NCI-H510A treated with DMSO at 0.1 percent for 48 hours (cell line): ENCODE data around the gene WWOX.
A peak's percentile ranks its signal among the peaks of the same experiment; 100 is the strongest.

Experiments
- DNase-seq: peaks from one replicate; lab custom pipeline; 2025; lab: John Stamatoyannopoulos, UW

WWOX gene

GRCh38 chr16:78227855-78228254, 128.4 kb downstream of the WWOX start:
- peak; percentile 29 for DNase-seq

DNA sequence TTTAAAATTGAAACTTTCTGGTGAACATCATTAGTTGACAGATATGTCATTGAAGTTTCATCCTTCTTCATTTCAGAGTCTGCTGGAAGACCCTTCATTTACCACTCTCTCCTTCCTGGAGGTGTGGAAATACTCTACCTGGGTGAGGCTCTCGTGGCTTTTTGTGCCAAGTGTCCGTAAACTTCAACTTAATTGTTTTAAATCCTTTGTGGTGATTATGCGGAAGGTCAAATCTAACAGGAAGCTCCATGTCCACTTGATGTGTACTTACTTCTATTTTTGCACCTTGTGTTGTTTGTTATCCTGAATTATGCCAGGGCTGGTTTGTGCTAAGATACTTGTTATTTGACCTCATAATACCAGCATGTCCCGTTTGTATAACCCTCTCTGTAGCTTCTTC, 129.2 kb downstream of the WWOX start:
- peak; percentile 10 for DNase-seq

- DNase-seq: peak; percentile 6
These were observed 131.4 kb downstream of the WWOX start for GRCh38 chr16:78230832-78231231.

- peak; percentile 26 for DNase-seq
These were observed 135.8 kb downstream of the WWOX start for GRCh38 chr16:78235168-78235800.

GRCh38 chr16:78235876-78236275, 136.4 kb downstream of the WWOX start:
- DNase-seq: no peak

DNA sequence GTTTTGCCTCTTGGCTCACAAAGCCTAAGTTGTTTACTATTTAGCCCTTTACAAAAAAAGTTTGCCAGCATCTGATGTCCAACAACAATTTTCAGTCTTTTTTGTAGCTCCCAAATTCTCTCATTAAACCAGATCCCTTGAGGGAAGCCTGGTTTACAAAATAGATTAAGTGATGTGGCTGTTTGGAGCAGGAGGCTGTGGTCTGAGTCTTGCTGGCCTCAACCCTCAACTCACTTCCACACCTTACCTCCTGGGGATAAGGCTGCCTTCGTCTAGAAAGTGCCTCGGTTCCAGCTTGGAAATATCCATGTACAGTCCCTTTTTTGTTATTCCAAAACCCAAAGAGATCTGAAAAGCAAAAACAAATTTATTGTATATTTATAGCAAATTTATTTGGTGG, 138.4 kb downstream of the WWOX start:
- no peak for DNase-seq

DNA sequence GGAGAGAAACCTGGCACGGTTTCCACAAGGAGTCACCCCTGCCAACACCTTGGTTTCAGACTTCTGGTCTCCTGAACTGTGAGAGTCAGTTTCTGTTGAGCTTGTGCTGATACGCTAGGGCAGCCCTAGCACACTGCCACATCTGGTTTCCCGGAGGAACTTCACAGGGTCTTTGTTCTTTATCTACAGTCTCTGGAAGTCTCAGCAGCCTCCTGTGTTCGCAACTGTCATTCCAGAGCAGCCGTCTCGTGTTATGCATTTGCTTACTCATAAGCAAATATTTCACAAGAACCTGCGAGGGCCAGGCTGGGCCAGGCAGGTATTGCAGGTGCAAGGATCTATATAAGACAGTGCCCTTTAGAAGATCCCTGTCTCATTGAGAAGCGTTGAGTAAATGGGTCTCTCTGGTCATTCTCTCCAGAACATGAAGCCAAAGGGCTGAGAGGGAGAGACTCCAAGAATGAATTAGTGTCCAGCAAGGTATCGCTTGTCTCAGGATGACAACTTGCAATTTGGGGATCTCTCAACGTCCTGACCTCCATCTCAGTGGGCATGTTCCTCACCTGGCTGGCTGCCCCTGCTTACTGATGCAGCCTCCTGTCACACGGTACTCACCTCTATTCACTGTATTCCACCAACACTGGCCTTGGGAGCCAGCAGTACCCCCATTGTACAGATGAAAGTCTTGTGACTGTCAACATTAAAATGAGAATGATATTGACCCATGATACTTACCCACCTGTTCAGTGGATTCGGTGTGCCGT, 141.2 kb downstream of the WWOX start:
- no peak for DNase-seq

GRCh38 chr16:78242239-78242630, 142.8 kb downstream of the WWOX start:
- DNase-seq: no peak

DNA sequence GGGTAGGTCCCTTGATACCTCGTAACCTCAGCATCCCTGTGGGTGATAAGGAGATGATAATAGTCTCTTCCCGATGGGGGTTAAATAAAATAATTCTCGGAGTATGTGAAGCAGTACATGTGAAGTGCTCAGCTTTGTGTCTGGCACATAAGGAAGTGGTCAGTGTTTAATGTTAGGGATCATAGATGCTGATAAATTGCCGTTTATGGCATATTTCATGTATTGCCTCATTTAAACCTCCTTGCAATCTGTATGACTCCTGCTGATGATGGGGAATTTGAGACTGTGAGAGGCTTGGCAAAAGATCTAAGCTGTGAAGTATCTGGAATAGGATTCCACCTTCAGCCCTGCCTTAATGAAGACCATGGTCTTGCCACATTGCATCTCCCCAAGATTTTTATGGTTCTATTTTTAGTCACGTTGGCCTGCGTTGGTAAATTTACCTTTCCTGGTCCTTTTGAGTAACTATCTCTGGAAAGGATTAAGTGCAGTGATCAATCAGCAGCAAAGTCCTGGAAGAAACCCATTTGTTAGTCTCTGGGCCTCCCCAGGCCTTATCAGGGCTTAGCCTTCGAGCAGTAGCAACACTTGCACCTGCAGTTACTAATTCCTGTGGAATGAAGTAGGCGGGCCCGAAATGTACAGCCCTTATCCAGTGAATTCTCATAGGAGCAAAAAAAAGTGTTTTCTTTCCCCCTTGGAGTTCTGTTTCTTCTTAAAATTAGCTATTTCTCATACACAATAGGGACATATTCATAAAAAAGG, 144.9 kb downstream of the WWOX start:
- no peak for DNase-seq

GRCh38 chr16:78246559-78246958, 147.1 kb downstream of the WWOX start:
- DNase-seq: no peak

GRCh38 chr16:78249056-78249455, 149.6 kb downstream of the WWOX start:
- DNase-seq: peak; percentile 81

- DNase-seq: peak; percentile 11
These were observed 150.4 kb downstream of the WWOX start for GRCh38 chr16:78249832-78250231.

DNA sequence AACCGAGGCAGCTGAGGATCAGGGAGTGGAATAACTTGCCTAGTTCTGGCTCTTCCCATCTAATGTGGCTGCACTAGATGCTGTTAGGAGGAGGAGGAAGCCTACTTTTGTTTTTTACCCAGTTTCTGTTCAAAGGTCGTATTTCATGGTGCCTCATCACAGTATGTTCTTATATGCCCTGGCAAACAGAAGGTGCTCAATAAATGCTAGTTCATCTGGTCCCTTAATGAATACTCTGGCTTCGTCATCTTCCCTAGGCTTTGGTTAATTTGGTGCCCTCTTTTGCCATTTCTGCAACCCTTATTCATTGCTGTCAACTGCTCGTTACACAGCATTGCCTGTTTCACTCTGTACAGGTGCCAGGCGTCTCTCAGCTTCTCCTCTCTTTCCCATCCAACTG, 151.7 kb downstream of the WWOX start:
- DNase-seq: no peak

DNA sequence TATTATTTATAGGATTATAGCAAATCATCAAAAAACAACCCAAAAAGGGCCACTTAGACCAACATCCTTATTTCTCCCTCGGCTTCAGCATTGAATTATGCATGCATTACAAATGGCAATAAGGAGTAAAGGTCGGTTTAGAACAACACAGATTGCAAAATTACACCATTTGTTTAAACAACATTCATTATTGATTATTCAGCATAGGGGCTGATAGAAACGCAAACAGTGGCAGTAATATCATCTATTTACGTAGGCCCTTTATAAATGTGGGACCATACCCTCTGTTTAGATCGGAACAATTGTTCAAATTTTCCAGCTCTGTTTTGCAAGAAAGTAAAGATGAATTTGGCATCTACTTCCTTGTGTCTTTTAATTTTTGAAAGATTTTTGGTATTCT, 153.3 kb downstream of the WWOX start:
- DNase-seq: peak; percentile 10

GRCh38 chr16:78254841-78255240, 155.4 kb downstream of the WWOX start:
- DNase-seq: no peak

DNA sequence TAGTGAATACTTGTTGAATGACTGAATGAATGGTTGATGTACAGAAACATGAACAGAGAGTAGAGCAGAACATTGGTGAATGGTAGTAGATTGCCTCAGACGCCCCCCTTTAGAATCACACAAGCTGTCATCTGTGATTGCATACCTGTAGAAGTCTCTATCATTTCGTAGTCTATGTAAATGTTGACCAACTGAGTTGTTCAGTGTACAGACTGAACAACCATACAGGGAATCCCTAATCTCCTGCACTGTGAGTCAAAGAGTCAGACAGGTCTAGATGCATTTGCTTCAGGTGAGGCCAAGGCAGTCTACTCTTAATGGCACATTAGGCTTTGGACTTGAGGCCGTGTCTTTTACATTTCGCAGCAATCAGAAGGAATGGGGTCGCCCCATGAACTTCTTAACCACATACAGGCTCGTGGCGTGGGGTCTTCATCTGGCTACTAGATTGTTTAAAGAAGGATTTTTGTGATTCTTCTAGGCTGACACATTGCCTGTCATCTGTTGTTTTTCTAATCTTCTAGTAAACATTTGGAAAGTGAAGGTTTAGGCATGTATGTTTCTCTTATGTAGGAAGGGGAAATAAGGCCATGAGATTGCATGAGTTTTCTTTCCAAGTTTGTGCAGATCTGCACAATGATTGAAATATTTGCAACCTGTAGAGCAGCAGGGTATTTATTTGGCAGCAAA, 157.4 kb downstream of the WWOX start:
- DNase-seq: no peak

- no peak for DNase-seq
These were observed 157.9 kb downstream of the WWOX start for GRCh38 chr16:78257376-78257728.

DNA sequence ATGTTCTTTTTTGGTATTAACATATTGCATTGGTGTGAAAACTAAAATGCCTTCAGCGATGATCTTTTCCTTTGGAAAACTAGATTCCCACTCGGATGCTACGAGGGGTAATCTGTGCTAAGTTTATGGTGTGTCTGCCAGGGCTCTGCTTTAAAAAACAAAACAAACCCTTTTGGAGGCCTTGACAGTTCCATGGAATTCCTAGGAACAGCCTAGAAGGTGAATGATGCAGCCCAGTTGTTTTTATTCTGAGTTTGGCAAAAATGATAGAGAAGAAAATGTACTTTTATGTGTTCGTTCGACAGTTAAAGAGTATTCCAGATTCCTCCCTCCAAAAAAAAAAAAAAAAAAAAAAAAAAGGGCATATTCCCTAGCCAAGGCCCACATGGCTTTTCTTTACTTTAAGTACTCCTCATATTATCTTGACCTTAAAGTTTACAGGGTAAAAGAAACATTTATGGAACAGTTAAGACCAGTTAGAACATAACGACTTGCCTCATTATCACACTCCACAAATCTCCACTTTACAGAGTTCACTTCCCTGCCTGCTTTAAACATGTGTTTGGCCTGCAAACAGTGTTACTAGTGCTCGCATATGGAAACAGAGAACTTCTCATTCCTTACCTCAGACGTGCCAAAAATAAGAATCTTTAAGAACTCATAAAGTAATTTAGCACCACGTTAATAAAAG, 159.1 kb downstream of the WWOX start:
- DNase-seq: no peak

DNA sequence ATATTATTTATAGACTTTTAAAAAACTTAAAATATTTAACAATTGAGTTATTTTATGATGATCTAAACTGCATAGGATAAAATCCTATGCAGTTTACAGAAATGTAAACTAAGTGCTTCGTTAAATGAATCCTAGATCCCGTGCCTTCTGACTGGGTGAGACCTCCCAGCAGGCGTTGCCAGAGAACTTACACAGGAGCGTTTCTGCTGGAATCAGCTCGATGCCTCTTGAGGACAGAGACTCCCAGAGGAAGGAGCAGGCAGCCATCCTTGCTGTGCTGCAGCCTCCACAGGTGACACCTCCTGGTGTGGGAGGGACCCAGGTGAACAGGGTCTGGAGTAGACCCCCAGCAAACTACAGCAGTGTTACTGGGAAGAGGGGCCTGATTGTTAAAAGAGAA, 160.4 kb downstream of the WWOX start:
- no peak for DNase-seq

DNA sequence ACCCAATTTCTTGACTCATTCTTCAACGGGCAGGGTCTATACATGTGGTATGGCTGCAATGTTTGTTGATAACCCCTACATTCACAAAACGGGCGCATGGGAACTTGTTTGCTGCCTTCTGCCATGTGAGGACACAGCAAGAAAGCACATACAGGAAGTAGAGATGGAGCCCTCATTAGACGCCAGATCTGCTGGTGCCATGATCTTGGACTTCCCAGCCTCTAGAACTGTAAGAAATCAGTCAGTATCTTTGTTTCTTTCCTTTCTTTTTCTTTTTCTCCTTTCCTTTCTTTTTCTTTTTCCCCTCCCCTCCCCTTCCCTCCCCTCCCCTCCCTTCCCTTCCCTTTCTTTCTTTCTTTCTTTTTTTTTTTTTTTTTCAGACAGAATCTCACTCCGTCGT, 165.2 kb downstream of the WWOX start:
- no peak for DNase-seq

- DNase-seq: no peak
These were observed 169.8 kb downstream of the WWOX start for GRCh38 chr16:78269256-78269655.

DNA sequence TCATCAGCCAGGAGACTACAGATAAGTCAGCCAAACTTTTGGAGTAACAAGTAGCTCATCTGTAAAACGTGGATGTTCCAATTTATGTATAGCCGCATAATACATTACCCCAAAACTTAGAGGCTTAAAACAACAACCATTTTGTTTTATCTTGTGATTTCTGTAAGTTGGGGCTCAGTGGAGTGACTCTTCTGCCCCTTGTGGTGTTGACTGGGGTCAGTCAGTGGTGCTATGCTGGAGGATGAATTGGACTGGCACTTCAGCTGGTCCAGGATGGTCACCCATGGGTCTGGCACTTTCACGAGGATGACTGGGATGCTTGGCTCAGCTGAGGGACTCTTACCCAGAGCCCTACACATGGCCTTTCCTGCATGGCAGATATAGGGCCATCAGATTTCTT, 172.5 kb downstream of the WWOX start:
- no peak for DNase-seq
